Measurements from ENCODE around the gene BAG5. TPM values are rescaled to one million over a fixed set of nuclear protein-coding genes. Genes with fewer than 3 reads are reported as not detected.
"Not testable (repeated sequence)": the region's sequence is repeated elsewhere in the genome, so short reads cannot be mapped to it uniquely, and the experiment has no call there.

BAG5 gene
- total RNA-seq, 4 donors from 2014 or later: 13.8 to 43.6 (median 33.1) TPM

- Histone ChIP-seq H3K36me3 (no peaks in the 10 kb centered on the region), H3K27me3 (no peaks in the 10 kb centered on the region), H3K4me3 (no peak overlapping the region), H3K9me3 (no peaks in the 10 kb centered on the region), H3K27ac (peak overlapping the region; percentile 57 to 66), H3K4me1 (peaks cover 4 to 13% of the 10 kb centered on the region in 2 donors)
- TF ChIP-seq CTCF (IDR thresholded peaks at IDR 0.05) (no peak), POLR2A (IDR thresholded peaks at IDR 0.05) (no peak)
- peak; percentile 52 to 64 for DNase-seq
- intact Hi-C loops (cut with DNase I; ENCODE audit: low total_unique reads): no loop called here
Observed at GRCh38 chr14:103512701-103513611, 49.5 kb downstream of the BAG5 start.

GRCh38 chr14:103512180-103512579, 50.3 kb downstream of the BAG5 start:
- H3K9me3 ChIP-seq; H3K4me1 ChIP-seq; H3K4me3 ChIP-seq; H3K36me3 ChIP-seq; intact Hi-C loops (cut with DNase I; ENCODE audit: low total_unique reads); H3K27me3 ChIP-seq; DNase-seq: not testable (repeated sequence)
- peak overlapping the region; percentile 57 to 66 for H3K27ac ChIP-seq

GRCh38 chr14:103510724-103511693, 51.4 kb downstream of the BAG5 start:
- no peaks in the 10 kb centered on the region for H3K9me3 ChIP-seq
- no peak for TF ChIP-seq CTCF (IDR thresholded peaks at IDR 0.05)
- no peak for TF ChIP-seq POLR2A (IDR thresholded peaks at IDR 0.05)
- H3K4me1 ChIP-seq: peaks cover 4 to 9% of the 10 kb centered on the region in 2 donors
- DNase-seq: peak in 1 of 2 donors; percentile 10
- intact Hi-C loops (cut with DNase I; ENCODE audit: low total_unique reads): no loop called here
- H3K27ac ChIP-seq: no peak overlapping the region
- H3K36me3 ChIP-seq: no peaks in the 10 kb centered on the region
- H3K4me3 ChIP-seq: no peak overlapping the region
- H3K27me3 ChIP-seq: no peaks in the 10 kb centered on the region

- Histone ChIP-seq H3K4me3 (no peak overlapping the region), H3K27me3 (no peaks in the 10 kb centered on the region), H3K4me1 (peaks cover 4 to 9% of the 10 kb centered on the region in 2 donors), H3K27ac (no peak overlapping the region), H3K36me3 (no peaks in the 10 kb centered on the region), H3K9me3 (no peaks in the 10 kb centered on the region)
- no peak for DNase-seq
- TF ChIP-seq CTCF (IDR thresholded peaks at IDR 0.05) (no peak), POLR2A (IDR thresholded peaks at IDR 0.05) (no peak)
- intact Hi-C loops (cut with DNase I; ENCODE audit: low total_unique reads): no loop called here
Observed at GRCh38 chr14:103509864-103510723, 52.4 kb downstream of the BAG5 start.

Measured in uterus (tissue), 4 donors.